Subcutaneous adipose tissue (tissue), 4 donors: ENCODE results near the gene CRYBG2. TPM values are rescaled to one million over a fixed set of nuclear protein-coding genes. Genes with fewer than 3 reads are reported as not detected.

ENCODE experiments used
- CTCF ChIP-seq: fragments of 450-650 bp; IDR thresholded peaks from one replicate; pipeline ENCODE4 v1.5.1; 2016; ENCODE audit warnings: low read depth, mild to moderate bottlenecking, control low read depth, antibody characterized with exemption, moderate library complexity
- total RNA-seq, 4 donors: library from RNA; depleted of rRNA; stranded (reverse); fragments of >200 nt; gene quantifications; one replicate each; pipeline ENCODE4 v1.1.0, GENCODE V29; 2016

The CRYBG2 gene
- total RNA-seq, 4 donors from 2014 or later, result not detected

- no peak for TF ChIP-seq CTCF
These were observed 35.8 kb upstream of the CRYBG2 start for GRCh38 chr1:26389604-26390247.

DNA sequence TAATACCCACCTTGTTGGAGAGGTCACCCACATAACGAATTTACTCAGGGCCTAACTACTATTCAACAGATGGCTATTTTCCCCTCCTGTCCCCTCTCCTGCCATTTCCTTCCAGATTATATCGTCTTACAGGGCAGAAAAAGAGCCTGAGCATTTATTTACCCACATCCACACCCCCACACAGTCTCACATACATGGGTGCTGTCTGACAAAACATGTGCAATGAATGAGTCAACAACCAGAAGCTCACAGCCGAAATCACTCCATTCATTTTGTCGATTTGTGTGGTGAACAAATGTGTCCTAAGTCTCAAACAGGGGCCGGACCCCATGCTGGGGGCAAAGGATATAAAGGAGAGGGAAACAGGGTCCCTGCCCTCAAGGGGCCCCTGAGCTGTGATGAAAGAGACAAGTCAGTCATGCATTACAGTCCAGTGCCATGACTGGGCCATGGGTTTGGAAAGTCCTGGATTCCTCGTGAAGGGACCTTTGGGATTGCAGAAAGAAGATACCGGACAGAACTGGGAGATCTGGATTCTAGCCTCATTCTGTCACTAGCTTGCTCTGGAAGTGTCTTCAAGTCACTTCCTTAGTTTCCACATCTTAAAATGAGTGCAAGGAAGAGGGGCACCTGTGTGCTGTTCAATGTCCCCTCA is 35.0 kb upstream of the CRYBG2 start:
- TF ChIP-seq CTCF, result no peak

- TF ChIP-seq CTCF, result no peak
These were observed 33.5 kb upstream of the CRYBG2 start for GRCh38 chr1:26387447-26387846.

DNA sequence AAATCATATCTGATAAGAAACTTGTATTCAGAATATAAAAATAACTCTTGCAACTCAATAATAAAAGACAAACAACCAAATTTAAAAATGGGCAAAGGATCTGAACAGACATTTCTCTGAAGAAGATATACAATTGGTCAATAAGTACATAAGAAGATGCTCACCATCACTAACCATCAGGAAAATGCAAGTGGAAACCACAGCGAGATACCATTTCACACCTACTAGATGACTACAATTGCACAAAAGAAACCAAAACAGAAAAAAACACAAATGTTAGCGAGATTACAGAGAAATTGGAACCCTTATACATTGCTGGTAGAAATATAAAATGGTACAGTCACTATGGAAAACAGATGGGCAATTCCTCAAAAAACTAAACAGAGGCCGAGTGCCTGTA is 30.1 kb upstream of the CRYBG2 start:
- no peak for TF ChIP-seq CTCF

DNA sequence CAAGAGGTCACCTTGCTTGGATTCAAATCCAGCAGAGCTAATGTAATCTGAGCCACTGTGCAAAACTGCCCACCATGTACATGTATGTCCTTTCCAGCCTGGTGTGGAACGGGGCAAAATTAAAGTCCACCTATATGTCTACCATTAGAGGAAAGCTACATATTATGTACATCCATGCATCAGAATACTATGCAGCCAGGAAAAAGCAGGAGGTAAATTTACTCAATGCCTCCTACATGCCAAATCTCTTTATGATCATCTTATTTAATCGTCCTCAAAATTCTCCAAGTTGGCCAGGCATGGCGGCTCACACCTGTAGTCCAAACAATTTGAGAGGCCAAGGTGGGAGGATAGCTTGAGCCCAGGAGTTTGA is 24.9 kb upstream of the CRYBG2 start:
- no peak for TF ChIP-seq CTCF

DNA sequence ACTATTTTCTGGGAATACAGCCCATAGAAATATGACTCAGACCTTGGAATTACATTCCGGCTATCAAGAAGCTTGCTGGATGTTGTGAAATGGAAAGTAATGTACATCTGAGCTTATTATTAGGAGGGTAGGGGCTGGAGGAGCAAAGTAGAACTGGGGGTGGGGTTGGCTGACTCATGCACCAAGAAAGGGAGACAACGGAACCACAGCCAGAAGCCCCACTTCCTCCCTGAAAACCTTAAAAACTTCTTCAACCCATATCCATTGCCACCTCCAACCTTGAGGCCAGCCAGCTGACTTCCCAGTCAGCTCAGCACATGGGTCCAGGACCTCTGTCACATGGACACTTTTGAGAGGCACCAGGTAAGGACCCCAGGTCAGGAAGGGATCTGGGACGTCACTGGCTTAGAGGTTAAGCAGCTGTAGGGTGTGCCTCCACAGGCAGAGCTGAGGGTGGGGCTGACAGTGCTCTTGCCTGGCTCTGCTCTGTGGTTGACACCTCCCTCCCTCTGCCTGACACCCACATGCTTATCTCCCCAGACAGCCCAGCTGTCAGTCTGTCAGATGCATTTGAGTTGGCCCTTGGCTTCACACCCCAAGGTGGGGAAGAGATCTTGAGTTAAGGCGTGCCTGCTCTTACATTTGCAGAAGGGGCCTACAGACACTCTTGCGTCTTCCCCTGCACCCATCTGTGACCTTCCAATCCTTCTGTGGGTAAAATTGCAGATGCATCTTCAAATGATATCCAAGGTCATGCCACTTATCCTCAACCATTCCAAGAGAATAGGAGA is 24.4 kb upstream of the CRYBG2 start:
- TF ChIP-seq CTCF, result no peak

GRCh38 chr1:26376050-26376449 is 22.1 kb upstream of the CRYBG2 start:
- no peak for TF ChIP-seq CTCF
